ENCODE data around the gene REEP3.

DNA sequence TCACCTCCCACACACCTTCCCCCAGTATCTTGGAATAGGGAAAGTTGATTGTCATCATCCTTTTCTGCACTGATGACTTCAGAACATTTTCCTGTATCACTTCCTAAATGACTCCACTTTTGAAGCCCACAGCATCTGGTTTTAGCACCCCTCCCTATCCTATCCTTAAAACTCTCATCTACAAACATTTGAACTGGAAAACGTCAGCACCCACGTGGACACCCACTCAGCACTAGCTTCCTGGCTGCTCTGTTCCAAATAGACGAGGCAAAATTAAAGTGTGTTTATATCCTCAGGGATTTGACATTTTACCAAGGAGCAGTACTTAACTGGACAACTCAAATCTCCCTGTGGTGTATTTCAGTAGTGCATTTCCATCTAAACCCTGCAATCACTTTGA, 73.9 kb downstream of the REEP3 start:
- no peak for TF ChIP-seq GATA3 (IDR thresholded peaks at IDR 0.05; ENCODE audit: low read depth, low read length)
- no peak for TF ChIP-seq GATA2 (IDR thresholded peaks at IDR 0.05; ENCODE audit: low read depth, low read length)

All from SH-SY5Y (cell line).